GM18870 (cell line): ENCODE data around the gene ANTXR2.
A peak's percentile ranks its signal among the peaks of the same experiment; 100 is the strongest.
"Not testable (repeated sequence)": the region's sequence is repeated elsewhere in the genome, so short reads cannot be mapped to it uniquely, and the experiment has no call there.

Source experiments
- ATAC-seq: cut with Tn5 transposase; IDR thresholded peaks from one replicate; pipeline ENCODE4 v1.9.1; 2021; ENCODE audit warnings: moderate library complexity; ENCODE audit not compliant: unreplicated experiment

ANTXR2 gene

DNA sequence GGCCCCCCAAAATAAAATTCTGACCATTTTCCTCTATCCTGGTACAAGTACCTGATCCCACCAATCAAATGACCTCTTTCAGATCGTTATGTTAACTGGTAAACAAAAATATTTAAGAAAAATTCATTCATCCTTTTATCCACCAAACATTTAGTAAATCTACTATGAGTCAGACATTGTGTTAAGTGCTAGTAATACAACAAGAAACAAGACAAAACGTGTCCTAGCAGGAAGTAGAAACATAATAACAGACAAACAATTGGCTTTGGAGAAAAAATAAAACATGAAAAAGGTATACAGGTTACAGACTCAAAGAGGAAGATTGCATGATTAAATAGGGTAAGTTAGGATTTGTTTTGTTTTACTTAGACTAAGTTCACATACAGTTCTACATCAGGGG is 43.7 kb downstream of the ANTXR2 start:
- no peak for ATAC-seq

DNA sequence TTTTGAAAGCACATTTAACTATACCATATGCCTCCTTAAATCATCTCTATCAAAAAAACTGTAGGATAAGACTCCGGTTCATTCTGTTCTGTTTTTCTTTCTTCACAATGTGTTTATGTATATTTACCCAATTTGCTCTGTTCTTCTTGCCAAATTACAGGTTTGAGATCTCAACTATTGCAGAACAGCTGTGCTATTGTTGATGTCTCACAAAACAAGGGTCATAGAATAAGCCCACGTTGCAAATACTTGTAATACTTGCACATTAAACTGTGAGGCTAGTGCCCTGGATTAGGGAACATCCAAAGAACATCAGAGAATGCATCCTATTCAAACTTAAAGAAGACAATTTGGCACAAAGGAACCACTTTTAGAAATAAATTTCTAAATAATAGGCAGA is 45.4 kb downstream of the ANTXR2 start:
- ATAC-seq = no peak

DNA sequence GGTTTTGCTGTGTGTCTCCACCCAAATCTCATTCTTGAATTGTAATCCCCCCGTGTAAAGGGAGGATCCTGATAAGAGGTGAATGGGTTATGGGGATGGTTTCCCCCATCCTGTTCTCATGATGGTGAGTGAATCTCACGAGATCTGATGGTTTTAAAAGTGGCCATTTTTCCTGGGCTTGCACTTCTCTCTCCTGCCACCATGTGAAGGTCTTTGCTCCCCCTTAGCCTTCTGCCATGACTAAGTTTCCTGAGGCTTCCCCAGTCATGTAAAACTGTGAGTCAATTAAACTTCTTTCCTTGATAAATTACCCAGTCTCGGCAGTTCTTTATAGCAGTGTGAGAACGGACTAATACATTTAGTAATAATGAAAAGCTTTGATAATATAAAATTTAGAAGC is 46.9 kb downstream of the ANTXR2 start:
- no peak for ATAC-seq

DNA sequence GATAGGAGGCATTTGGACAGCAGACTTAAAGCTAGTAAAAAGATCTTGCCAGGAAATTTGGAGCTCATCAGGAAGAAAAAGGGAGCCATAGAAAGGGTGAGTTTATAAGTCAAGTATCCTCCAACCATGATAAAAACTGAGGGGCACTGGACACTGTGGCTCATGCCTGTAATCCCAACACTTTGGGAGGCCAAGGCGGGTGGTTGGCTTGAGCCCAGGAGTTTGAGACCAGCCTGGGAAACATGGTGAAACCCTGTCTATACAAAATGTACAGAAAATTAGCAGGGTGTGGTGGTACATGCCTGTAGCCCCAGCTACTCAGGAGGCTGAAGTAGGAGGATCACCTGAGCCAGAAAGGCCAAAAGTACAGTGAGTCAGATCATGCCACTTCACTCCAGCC is 48.7 kb downstream of the ANTXR2 start:
- ATAC-seq = no peak

DNA sequence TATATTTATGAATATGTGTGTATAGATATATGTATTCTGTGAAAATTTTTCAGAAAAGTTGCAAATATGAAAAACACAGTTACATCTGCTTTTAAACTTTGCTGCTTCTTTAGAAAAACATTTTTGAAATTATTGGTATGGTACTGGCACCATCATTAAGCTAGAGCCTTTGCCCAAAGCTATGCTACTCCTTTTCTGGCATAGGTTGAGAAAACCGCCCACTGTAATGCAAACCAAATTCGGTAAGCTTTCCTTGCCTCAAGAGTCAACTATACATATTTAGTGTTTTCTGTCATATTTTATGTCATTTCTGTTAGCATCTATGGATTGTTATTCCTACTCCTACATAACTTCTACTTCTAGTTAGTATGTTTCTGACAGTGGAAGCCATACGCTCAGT is 50.7 kb downstream of the ANTXR2 start:
- ATAC-seq = no peak

DNA sequence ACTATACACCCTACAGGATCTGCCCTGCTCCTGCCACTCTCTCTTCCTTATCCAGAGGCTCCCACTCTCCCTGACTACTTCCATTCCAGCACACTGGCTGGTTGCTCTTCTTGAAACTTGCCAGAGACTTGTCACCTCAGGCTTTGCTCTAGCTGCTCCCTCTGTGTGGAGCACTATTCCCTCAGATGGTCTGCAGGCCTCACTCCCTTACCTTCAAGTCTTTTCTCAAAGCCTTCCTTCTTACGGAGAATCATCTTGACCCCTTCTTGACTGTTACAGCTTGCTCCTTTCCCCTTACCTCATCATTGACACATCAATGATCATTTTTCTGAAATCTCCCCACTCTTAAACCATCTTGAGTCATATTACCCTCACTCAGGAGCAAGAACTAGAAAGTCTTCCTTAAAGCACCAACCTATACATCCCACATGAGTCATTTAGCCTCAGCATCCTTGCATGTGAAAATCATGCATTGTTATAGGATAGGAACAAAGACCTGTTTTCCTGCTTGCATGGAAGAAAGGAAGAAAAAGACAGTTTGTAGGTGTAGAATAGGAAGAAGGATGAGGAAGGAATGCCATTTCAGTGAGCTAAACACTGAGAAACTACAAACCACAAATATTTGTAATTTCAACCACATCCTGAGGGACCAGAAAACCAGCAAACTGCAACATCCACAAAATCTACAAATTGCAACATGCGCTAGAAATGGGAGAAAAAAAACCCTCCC is 55.7 kb downstream of the ANTXR2 start:
- ATAC-seq = peak; percentile 90

DNA sequence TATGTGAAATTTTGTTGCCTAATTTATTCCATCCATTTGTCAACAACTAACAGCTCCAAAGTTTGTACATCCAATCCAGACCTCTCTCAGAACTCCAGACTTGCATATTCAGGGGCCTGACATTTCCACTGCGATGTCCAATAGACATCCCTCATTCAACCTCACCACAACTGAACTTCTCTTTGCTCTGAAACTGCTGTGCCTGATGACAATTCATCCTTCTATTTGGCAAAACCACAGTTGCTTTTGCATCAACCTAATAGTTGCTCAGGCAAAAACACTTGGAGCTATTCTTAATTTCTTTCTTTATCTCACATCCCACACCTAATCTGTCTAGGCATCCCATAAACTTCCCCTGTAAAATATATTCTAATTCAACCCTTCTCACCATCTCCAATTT is 56.5 kb downstream of the ANTXR2 start:
- ATAC-seq = no peak

DNA sequence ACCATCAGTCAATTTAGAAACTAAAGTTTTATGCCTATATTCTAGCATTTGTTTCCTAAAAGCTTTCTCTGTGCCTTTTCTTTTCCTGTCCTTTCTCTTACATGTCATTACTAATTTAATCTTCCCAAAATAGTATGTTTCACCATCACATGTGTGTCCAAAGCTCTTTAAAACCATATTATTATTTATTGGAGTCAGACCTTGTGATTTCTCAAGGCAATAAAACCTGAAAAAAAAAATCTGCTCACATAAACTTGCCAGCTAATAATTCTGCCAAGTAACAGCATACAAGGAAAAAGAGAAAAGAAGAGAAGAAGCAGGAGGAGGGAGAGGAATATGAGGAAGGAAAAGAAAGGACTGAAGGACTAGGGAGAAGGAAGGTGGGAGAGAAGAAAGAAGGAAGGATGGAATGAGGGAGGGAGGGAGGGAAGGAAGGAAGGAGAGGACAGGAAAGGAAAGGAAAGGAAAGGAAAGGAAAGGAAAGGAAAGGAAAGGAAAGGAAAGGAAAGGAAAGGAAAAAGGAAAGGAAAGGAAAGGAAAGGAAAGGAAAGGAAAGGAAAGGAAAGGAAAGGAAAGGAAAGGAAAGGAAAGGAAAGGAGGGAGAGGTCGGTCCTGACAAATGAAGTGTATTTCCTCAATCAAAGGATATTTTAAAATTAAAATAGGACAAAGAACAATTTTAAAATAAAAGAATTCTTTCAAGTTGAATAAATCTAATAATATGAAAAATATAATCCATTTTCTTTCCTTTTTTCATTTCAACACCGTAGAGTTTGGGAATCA is 57.4 kb downstream of the ANTXR2 start:
- no peak for ATAC-seq

DNA sequence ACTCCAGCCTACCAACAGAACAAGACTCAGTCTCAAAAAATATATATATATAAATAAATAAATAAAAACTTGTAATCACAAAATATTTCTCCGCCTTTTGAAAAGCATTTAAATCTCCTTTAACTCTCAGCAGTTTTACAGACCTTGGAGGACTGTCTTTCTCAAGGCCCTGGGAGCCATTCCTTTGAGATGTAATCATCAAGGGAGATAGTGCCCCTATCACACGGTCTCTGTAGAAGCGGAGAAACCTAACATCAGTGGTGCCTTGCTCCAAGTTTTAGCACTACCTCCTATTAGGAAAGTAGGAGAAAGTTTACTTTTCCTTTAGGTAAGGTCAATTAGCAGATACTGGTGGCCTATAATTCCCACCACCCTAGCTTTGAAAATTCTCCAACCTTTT is 58.5 kb downstream of the ANTXR2 start:
- ATAC-seq = no peak

DNA sequence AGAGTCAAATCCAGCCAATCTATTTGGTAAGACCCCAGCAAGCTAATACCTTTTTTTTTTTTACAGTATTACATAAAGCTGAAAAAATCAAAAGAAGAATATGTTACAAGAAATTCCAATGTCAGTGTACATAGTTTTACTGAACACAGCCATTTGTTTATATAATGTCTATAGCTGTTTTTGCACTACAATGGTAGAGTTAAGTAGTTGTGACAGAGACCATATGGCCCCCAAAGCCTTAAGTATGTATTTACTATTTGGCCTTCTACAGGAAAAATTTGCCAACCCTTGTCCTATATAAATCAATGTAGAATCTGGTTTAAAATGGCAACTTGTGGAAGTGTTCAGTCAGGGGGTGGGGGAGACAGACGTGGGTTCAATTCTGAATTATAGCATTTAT is 60.7 kb downstream of the ANTXR2 start:
- no peak for ATAC-seq

DNA sequence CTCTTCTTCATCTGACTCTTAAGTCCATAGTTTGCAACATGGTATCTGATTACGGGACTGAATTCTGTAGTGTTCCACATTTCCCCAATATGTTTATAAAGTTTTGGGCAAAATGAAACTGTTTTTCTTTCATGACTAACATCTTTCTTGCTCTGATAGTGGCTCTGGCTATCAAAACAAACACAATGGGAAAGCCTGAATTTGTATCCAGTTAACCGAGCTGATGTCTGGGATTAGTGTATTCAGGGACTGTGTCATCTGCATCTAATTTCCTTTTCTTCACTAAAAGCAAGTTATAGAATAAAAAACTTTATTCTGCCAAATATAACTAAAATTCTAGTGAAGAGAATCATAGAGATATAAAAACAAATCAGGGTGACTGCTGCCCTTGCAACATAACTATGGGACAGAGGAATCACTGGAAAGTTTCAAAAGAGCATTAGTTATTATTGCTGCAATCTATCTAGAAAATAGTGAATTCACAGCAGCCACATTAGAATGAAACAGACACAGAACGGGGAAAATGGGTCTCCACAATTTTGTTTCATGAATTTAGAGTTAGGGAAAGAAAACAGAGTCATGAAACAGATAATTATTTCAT is 61.3 kb downstream of the ANTXR2 start:
- no peak for ATAC-seq

DNA sequence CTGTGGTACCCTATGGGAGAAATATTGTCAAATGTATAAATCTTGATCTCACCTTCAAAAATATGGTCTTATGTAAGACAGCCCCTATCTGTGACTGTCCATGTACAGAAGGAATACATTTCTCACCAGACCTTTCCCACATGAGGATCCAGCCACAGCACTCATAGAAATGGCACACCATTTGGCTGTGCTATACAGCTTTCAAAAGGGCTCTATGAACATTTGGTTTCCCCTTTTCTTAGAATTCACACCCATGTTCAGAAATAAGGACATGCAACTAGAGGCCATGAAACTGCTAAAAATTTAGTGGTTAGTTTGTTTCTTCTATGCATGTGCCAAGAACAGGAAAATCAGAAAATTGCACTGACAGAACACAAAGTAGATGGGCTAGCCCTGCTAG is 62.7 kb downstream of the ANTXR2 start:
- no peak for ATAC-seq

DNA sequence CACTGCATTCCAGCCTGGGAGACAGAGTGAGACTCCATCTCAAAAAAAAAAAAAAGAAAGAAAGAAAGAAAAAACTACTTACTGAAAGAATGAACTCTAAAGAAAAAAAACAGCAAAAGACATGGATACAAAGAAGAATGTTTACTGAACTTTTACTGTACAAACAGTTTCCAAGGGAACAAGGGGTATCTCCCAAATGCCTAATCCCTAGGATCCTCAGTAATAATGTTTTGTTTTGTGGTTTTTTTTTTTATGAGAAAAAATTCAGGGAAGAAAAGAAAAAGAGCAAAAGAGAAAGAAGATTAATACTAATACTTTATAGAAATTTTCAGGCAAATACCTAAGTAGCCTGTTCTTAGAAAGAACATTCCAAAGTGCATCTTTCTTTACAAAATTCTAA is 63.2 kb downstream of the ANTXR2 start:
- no peak for ATAC-seq

DNA sequence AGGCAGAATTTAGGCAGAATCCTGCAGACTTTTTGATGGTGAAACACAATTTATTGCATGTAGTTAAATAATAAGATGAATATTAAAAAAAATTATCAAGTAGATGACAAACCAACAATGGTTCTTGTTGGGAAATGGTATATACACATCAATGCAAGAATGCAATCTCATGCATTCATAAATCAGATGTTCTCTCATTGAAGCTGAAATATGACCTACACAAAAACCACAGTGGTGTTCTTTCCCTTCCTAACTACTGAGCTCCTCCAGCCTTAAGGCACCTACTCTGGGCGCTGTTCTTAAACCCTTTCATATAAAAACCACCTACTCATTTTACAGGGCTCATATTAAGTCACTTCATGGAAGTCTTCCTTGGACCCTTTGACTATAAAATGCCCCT is 64.1 kb downstream of the ANTXR2 start:
- ATAC-seq = no peak

DNA sequence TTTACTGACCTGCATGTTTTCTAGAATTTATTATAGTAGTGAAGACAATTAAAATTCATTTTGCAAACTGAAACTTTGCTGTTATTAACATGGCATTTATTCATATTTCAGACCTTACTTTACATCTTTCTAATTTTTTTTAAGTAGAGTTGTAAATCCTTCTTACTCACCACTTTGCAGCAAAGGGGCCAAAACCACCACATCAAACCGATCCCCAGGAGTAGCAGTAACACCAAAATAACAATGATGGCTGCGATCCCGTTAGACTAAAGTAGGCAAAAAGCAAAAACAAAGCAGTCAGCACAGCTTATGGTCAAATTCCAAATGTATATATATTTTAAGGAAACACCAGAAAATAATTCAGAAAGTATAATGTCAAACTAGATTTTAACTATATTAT is 64.7 kb downstream of the ANTXR2 start:
- ATAC-seq = no peak

DNA sequence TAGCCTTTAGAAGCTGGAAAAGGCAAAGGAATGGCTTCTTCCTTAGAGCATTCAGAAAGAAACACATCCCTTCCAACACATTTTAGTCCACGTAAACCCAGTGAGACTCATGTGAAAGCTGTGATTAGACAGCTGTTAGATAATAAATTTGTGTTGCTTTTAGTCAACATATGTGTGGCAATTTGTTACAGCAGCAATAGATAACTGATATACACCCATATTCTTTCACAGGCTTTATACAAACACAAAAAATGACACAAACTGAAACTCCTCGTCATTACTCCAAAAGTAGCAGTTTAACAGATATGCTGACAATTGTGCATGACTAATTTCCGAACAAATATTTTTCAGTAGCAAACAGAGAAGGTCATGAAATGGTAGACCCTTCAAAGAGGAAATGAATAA is 65.3 kb downstream of the ANTXR2 start:
- peak; percentile 90 for ATAC-seq

DNA sequence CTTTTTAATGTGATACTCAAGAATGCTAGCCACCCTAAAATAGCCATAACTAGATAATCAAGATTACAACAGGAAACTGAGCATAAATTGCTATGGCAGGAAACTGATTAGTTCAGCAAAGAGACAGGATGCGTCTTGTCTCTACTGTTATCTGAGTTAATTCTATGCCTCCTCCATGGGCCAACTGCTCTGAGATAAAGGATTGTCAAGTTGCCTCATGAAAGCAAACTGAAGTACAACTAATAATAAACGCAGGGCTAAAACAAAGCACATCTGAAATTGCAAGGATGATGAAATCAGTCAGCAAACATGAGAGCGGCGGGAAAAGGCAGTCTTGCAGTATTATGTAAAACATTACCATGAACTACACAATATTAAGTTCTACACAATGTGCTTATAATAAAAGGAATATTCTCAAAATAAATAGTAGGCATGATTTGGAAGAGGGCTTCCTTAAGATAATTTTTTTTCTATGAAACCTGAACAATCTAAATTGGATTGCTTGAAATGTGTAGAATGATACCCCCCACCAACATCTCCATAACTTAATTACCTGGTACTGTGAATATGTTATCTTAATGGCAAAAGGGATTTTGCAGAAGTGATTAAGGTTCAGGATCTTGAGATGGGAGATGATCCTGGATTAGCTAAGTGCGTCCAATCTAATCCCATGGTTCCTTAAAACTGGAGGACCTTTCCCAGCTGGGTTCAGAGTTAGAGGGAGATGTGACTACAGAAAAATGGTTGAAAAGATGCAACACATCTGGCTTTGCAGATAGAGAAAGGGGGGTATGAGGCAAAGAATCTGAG is 65.9 kb downstream of the ANTXR2 start:
- no peak for ATAC-seq

DNA sequence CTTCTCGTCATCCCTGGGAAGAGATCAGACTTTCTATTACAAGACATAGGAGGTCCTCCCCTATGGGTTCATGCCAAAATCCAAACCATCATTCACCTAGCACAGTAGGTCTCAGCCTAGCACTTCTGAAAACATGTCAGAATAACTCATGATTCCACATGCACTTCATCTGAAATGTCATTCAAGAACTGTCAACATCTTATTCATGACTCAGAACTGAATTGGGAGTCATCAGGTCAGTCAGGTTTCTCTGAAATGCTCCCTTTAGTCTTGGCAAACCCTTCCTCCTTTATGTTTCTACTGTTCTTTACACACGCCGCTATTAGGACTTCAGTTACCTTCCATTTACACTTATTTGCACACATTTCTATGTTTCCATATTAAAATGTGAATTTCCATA is 67.2 kb downstream of the ANTXR2 start:
- no peak for ATAC-seq

DNA sequence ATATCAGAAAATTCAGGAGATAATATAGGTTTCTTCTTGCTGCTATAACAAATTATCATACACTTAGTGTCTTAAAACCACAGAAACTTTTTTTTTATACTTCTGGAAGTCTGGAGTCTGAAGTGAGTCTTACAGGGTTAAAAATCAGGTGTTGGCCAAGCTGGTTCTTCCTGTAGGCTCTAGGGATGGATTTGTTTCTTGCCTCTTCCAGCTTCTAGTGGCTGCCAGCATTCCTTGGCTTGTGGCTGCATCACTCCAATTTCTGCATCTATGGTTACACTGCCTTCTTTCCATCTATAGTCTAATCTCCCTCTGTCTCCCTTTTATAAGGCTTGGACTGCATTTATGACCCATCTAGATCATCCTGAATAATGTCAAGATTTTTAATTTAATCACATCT is 68.7 kb downstream of the ANTXR2 start:
- ATAC-seq = no peak

DNA sequence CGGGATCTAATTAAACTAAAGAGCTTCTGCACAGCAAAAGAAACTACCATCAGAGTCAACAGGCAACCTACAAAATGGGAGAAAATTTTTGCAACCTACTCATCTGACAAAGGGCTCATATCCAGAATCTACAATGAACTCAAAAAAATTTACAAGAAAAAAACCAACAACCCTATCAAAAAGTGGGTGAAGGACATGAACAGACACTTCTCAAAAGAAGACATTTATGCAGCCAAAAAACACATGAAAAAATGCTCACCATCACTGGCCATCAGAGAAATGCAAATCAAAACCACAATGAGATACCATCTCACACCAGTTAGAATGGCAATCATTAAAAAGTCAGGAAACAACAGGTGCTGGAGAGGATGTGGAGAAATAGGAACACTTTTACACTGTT is 70.5 kb downstream of the ANTXR2 start:
- not testable (repeated sequence) for ATAC-seq

DNA sequence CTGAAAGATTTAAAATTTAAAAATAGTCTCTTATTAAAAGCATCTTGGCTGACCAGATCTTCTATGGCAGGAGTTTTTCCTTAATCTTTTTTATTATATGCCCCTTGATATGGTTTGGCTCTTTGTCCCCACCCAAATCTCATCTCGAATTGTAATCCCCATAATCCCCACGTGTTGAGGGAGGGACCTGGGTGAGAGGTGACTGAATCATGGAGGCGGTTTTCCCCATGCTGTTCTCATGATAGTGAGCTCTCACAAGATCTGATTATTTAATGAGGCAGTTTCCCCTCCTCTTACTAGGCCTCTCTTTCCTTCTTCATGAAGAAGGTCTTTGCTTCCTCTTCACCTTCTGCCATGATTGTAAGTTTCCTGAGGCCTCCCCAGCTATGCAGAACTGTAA is 74.0 kb downstream of the ANTXR2 start:
- ATAC-seq = not testable (repeated sequence)
